Spleen (tissue), 11 donors: ENCODE results near the gene GAD1. TPM values are rescaled to one million over a fixed set of nuclear protein-coding genes. Genes with fewer than 3 reads are reported as not detected.

Experiments
- DNase-seq: peaks from one replicate; pipeline ENCODE4 v3.0.0-alpha.2; 2020
- H3K27ac ChIP-seq, 8 donors: fragments of 200-600 bp; sonication (generic) in 7 of 8; 1 replicate in 4 of 8; 2 replicates in 4 of 8; pipeline versions ENCODE4 v1.5.0 to v1.8.0; 2016 to 2021; ENCODE audit warnings: inconsistent platforms in 4 of 8, mild to moderate bottlenecking in 4 of 8, moderate library complexity in 1 of 8
- H3K27me3 ChIP-seq, 7 donors: fragments of 200-600 bp; sonication (generic) in 6 of 7; replicated peaks in 1 of 7; 1 replicate in 4 of 7; 2 replicates in 3 of 7; pipeline versions ENCODE4 v1.5.0 to v1.8.0; 2016 to 2021; ENCODE audit warnings: inconsistent platforms in 3 of 7, mild to moderate bottlenecking in 1 of 7
- H3K36me3 ChIP-seq, 6 donors: fragments of 200-600 bp; sonication (generic) in 5 of 6; 1 replicate in 4 of 6; 2 replicates in 2 of 6; pipeline versions ENCODE4 v1.5.0 to v1.8.0; 2016 to 2021; ENCODE audit warnings: inconsistent platforms in 2 of 6
- H3K4me1 ChIP-seq, 6 donors: fragments of 200-600 bp; sonication (generic) in 5 of 6; 1 replicate in 3 of 6; 2 replicates in 3 of 6; pipeline versions ENCODE4 v1.5.0 to v1.8.0; 2016 to 2021; ENCODE audit warnings: inconsistent platforms in 3 of 6
- H3K4me3 ChIP-seq, 8 donors: fragments of 200-600 bp; sonication (generic) in 7 of 8; 1 replicate in 4 of 8; 2 replicates in 4 of 8; pipeline versions ENCODE4 v1.5.0 to v1.8.0; 2016 to 2021; ENCODE audit warnings: inconsistent platforms in 4 of 8, mild to moderate bottlenecking in 4 of 8, moderate library complexity in 2 of 8
- H3K9me3 ChIP-seq, 8 donors: fragments of 200-600 bp; sonication (generic) in 7 of 8; 1 replicate in 4 of 8; 2 replicates in 4 of 8; pipeline versions ENCODE4 v1.5.0 to v1.8.0; 2016 to 2021; ENCODE audit warnings: inconsistent platforms in 4 of 8
- CTCF ChIP-seq, 11 experiments: fragments of 200-600 bp in 7 of 11; fragments of 450-650 bp in 4 of 11; sonication (generic) in 4 of 11; IDR thresholded peaks in 8 of 11; conservative IDR thresholded peaks in 3 of 11; 1 replicate in 7 of 11; 2 replicates in 4 of 11; pipeline versions ENCODE4 v1.4.0 to v1.8.0; 2016 to 2021; ENCODE audit warnings: antibody characterized with exemption in 11 of 11, inconsistent platforms in 4 of 11, mild to moderate bottlenecking in 1 of 11
- POLR2A ChIP-seq, 3 donors: fragments of 450-650 bp; IDR thresholded peaks; one replicate each; pipeline ENCODE4 v1.5.1; 2017; ENCODE audit warnings: antibody characterized with exemption in 3 of 3, mild to moderate bottlenecking in 1 of 3
- POLR2AphosphoS5 ChIP-seq, 3 donors: sonication (generic); formaldehyde crosslinking; IDR thresholded peaks; one replicate each; pipeline ENCODE4 v1.5.1; 2017; ENCODE audit warnings: antibody characterized with exemption in 3 of 3
- WGBS, 5 donors: extraction: QIAGEN DNeasy Blood & Tissue Kit in 3 of 5; methylation state at CpG; one replicate each; pipeline versions ENCODE4 v1.1.5 to v1.1.7; 2013 to 2018; 5-methylcytosine and 5-hydroxymethylcytosine counted together
- intact Hi-C: fragments of 100-400 bp; cut with DNase I; formaldehyde crosslinking; loops from one replicate; pipeline ENCODE4 v1.15.0; 2023; ENCODE audit warnings: low total_unique reads
- polyA plus RNA-seq, 3 donors: library from polyadenylated mRNA; stranded (reverse); fragments of 200-250 nt; gene quantifications; one replicate each; pipeline ENCODE4 v1.2.1, GENCODE V29; 2013
- total RNA-seq, 7 donors: library from RNA; depleted of rRNA in 3 of 7; stranded (reverse); fragments of >200 nt in 3 of 7; fragmentation: NEBNext Ultra II Directional in 4 of 7; extraction: Animal tissue kit (Norgen Biotek cat#: 25700) in 4 of 7; gene quantifications; one replicate each; pipeline versions ENCODE4 v1.1.0 to v1.2.1, GENCODE V29; 2016 to 2021
- donor health status: healthy with polysubstance abuse.
- donor health status: DM: no; HTN: no; CAD: no; lungs with moderate emphysema.
- donor health status: DM: no; HTN: no; CAD: no.
- donor health status: Bipolar disorder and iron deficiency.
- donor health status: healthy.
- donor health status: DM: no; HTN: no; CAD: no.
- donor health status: DM: yes; HTN: yes; CAD: no.

Gene GAD1
- total and polyA plus RNA-seq, 10 donors = 0.08 to 1.4 (median 0.16) TPM; not detected in 3

GRCh38 chr2:170869036-170869435, 52.3 kb downstream of the GAD1 start:
- Histone ChIP-seq H3K4me1 (peaks cover 0 to 9% (median 7%) of the 10 kb centered on the region in 6 donors), H3K4me3 (no peak overlapping the region), H3K36me3 (no peaks in the 10 kb centered on the region), H3K27ac (no peak overlapping the region), H3K27me3 (no peaks in the 10 kb centered on the region), H3K9me3 (no peaks in the 10 kb centered on the region)
- intact Hi-C loops = no loop called here
- no peak for DNase-seq
- TF ChIP-seq CTCF (IDR thresholded peaks at IDR 0.05 in 8 of 11, conservative IDR thresholded peaks at IDR 0.05 in 3 of 11) (no peak), POLR2AphosphoS5 (IDR thresholded peaks at IDR 0.05) (no peak), POLR2A (IDR thresholded peaks at IDR 0.05) (no peak)
- WGBS, 5 donors = 50 to 80% (median 73%) methylated on average over 1 of the region's 1 CpG

- no peak for DNase-seq
- WGBS, 5 donors = 81 to 92% (median 87%) methylated on average over 4 of the region's 4 CpGs
- H3K27ac ChIP-seq = no peak overlapping the region
- TF ChIP-seq POLR2AphosphoS5 (IDR thresholded peaks at IDR 0.05) (no peak), CTCF (IDR thresholded peaks at IDR 0.05 in 8 of 11, conservative IDR thresholded peaks at IDR 0.05 in 3 of 11) (no peak), POLR2A (IDR thresholded peaks at IDR 0.05) (no peak)
- intact Hi-C loops = no loop called here
- H3K4me3 ChIP-seq = no peak overlapping the region
- no peaks in the 10 kb centered on the region for H3K36me3 ChIP-seq
- no peaks in the 10 kb centered on the region for H3K27me3 ChIP-seq
- H3K4me1 ChIP-seq = peaks cover 0 to 9% (median 7%) of the 10 kb centered on the region in 6 donors
- no peaks in the 10 kb centered on the region for H3K9me3 ChIP-seq
Observed at GRCh38 chr2:170869461-170869860, 52.8 kb downstream of the GAD1 start.

- H3K4me3 ChIP-seq = peak overlapping the region in 2 of 8 donors; percentile 21 to 45
- peak; percentile 56 to 94 (median 85) for TF ChIP-seq CTCF (IDR thresholded peaks at IDR 0.05 in 8 of 11, conservative IDR thresholded peaks at IDR 0.05 in 3 of 11)
- no peak for TF ChIP-seq POLR2AphosphoS5 (IDR thresholded peaks at IDR 0.05)
- no peak for TF ChIP-seq POLR2A (IDR thresholded peaks at IDR 0.05)
- intact Hi-C loops = no loop called here
- WGBS, 5 donors = 15 to 22% (median 20%) methylated on average over 13 of the region's 13 CpGs
- no peaks in the 10 kb centered on the region for H3K27me3 ChIP-seq
- H3K36me3 ChIP-seq = no peaks in the 10 kb centered on the region
- no peaks in the 10 kb centered on the region for H3K9me3 ChIP-seq
- DNase-seq = peak; percentile 89
- H3K27ac ChIP-seq = no peak overlapping the region
- H3K4me1 ChIP-seq = peaks cover 0 to 12% (median 8%) of the 10 kb centered on the region in 6 donors
Observed at GRCh38 chr2:170873035-170873692, 56.5 kb downstream of the GAD1 start.

GRCh38 chr2:170878066-170878465, 61.4 kb downstream of the GAD1 start:
- Histone ChIP-seq H3K4me1 (peaks cover 0 to 13% (median 5%) of the 10 kb centered on the region in 6 donors), H3K27ac (no peak overlapping the region), H3K27me3 (no peaks in the 10 kb centered on the region), H3K4me3 (peak overlapping the region in 1 of 8 donors; percentile 6), H3K36me3 (no peaks in the 10 kb centered on the region), H3K9me3 (no peaks in the 10 kb centered on the region)
- TF ChIP-seq POLR2AphosphoS5 (IDR thresholded peaks at IDR 0.05) (no peak), POLR2A (IDR thresholded peaks at IDR 0.05) (no peak), CTCF (IDR thresholded peaks at IDR 0.05 in 8 of 11, conservative IDR thresholded peaks at IDR 0.05 in 3 of 11) (no peak)
- DNase-seq = no peak
- intact Hi-C loops = no loop called here
